RKO (cell line): ENCODE results near the gene KIF26A.

Experiments
- DNase-seq: peaks from one replicate; pipeline ENCODE4 v3.0.0-alpha.2; 2016; ENCODE audit warnings: low spot score

Gene KIF26A

GRCh38 chr14:104101086-104101621 is 37.2 kb upstream of the KIF26A start:
- no peak for DNase-seq

DNA sequence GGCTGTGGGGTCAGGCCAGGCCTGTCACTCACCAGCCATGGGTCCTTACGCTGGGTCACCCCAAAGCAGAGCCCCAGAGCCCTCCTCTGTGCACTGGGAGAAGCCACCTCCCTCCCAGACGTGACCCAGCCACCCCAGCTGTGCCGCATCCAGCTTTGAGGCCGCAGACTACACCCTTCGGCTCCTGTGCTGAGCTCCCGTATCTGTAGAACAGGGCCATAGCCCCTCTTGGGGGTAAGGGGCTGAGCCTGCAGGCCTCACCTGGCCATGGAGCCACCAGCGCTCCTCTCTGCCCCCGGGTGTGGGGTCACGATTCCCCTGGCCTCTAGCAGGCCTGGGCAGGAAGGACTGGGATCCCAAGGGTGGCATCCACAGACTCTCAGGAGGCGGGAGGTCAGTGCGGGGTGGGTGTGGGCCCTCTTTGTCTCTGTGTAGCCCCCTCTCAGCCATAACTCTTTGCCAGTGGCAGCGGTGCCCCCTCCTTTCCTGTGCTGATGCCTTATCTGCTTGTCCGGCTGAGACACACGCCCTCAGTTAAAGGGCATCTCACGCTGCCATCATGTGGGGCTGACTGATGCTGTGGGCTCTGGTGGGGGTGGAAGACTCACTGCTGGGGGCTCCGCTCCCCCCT is 36.6 kb upstream of the KIF26A start:
- no peak for DNase-seq

DNA sequence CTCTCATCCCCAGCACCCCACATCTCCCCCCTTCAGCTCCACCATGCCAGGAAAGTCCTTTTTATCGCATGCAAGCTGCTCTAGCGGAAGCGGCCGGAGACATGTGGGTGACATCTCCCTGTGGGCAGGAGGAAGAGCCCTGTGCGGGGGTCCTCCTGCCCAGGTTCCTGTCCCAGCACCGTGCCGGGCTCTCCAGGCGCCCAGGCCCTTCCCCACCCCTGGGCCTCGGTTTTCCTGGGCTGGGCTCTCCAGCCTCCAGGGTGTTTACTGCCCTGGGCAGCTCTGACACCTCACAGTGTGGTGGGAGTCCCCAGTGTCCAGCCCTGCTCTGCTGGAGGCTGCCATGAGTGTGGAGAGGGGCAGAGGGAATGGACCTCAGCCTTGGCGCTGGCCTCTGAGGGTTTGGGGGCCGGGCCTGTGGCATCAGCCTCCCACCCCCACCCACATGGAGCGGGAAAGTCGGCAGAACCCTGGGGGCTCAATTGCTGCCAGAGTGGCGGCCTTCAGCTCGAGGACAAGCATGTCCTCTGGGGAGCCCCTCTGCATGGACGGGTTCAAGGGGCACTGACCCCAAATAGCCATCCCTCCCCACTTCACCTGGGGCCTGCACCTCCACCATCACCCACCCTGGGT is 36.0 kb upstream of the KIF26A start:
- DNase-seq: no peak

- no peak for DNase-seq
Measured at GRCh38 chr14:104103061-104103445, 35.3 kb upstream of the KIF26A start.

- no peak for DNase-seq
Measured at GRCh38 chr14:104103446-104104075, 34.8 kb upstream of the KIF26A start.

DNA sequence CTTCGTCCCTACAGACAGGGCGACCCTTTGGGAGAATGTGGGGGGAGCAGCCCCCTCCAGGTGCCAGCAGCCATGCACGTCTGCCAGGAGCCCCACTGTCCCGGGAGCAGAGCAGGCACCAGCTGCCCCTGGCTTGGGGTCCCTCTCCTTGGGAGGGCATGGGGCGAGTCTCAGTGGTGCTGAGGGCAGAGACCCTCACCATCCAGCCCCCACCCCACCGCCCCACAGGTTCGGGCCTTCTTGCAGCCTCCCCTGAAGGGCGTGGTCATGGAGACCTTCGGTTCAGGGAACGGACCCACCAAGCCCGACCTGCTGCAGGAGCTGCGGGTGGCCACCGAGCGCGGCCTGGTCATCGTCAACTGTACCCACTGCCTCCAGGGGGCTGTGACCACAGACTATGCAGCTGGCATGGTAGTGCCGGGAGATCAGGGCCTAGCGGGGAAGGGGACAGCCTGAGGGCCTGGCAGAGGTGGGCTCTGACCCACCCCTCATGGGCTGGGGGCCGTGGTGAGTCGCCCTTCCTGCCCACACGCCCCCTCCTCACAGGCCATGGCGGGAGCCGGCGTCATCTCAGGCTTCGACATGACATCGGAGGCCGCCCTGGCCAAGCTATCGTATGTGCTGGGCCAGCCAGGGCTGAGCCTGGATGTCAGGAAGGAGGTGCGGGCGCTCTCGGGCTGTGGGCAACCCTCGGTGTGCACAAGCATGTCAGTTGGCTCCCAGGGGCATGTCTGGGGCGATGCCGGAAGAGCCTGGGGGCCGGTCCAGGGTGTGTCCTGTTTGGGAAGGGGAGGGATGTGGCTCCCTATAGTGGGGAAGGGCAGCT is 34.1 kb upstream of the KIF26A start:
- DNase-seq: no peak

DNA sequence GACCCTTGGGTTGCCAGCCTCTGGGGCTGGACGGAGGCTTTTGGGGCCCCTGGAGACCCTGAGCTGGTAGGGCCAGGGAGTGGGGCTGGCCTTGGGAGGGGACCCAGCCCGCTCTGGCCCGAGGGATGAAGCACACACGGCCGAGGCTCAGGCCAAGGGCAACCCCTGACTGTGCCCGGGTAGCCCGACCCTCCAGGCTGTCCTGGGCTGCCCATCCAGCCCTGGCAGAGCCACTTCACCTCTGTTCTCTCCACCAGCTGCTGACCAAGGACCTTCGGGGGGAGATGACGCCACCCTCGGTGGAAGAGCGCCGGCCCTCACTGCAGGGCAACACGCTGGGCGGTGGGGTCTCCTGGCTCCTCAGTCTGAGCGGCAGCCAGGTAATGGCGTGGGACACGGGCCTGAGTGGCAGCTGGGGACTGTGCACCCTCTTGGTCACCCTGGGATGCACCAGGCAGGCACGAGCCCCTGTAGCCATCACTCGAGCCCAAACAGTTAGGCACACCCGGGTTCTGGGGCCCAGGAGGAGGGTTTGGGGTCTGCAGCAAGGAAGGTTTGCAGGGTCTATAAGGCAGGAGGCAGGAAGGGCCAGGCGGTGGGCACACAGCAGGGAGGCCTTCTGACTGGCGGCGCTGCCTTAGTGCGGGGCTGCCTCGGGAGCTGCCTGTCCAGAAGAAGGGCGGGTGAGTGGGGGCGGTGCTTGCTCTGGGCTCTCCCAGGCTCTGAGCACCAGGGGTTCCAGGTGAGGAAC is 33.1 kb upstream of the KIF26A start:
- DNase-seq: no peak

DNA sequence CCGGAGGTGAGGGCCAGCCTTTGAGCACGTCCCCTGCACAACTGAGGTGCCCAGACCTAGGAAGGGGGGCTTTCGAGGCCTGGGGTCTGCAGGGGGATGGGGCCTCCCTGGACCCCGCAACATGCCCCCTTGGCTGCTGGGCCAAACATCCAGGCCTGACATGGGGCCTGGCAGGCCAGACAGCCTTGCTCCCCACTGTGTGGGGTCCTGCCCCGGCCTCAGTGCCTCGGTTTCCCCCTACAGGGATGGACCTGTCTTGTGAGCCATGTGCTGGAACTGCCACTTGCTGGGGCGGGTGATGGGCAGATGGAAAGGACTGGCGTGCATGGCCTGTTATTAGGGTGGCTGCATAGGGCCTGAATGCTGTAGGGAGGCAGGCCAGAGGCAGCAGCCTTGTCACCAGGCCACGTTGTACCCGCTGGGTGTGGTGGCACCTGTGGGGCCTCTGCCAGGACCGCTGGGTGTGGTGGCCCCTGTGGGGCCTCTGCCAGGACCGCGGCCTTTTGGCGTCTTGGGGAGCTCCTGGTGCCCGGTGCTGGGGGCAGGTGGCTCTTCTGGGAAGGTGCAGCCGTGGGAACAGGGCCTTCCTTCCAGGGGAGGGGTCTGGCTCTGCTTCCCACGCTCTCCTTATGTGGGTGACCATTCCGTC is 32.4 kb upstream of the KIF26A start:
- DNase-seq: no peak

DNA sequence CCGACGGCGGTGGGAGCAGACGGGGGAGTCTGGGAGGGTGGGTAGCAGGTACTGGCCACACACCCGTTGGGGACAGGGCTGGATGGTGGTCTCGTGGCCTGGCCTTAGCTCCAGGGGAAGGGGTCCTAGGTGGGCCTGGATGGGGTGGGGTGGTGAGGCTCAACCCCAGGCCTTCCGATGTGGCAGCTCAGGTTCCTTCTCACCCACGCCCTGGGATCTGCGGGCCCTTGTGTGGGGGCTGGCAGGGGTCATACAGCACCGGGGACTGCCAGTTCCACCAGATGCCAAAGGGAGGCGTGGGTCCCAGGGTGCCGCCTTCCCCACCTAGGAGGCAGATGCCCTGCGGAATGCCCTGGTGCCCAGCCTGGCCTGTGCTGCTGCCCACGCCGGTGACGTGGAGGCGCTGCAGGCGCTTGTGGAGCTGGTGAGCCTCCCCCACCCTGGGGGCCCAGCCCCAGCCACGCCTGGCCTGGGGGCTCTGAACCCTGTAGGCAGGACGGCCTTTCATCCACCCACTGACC is 31.9 kb upstream of the KIF26A start:
- DNase-seq: no peak

DNA sequence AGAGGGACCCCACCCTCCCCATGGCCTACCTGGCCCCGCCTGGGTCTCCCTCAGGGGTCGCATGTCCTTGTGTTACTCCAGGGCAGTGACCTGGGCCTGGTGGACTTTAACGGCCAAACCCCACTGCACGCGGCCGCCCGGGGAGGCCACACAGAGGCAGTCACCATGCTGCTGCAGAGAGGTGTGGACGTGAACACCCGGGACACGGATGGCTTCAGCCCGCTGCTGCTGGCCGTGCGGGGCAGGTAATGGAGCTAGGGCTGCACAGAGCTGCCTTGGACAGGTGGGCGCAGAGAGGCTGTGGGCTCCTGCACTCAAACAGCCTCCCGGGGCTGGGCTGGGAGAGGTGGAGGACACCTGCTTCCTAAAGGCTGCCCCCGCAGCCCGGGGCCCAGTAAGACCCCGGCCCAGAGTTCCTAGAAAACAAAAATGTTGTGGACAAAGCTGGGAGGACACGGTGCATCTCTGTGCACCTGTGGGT is 31.2 kb upstream of the KIF26A start:
- DNase-seq: no peak

DNA sequence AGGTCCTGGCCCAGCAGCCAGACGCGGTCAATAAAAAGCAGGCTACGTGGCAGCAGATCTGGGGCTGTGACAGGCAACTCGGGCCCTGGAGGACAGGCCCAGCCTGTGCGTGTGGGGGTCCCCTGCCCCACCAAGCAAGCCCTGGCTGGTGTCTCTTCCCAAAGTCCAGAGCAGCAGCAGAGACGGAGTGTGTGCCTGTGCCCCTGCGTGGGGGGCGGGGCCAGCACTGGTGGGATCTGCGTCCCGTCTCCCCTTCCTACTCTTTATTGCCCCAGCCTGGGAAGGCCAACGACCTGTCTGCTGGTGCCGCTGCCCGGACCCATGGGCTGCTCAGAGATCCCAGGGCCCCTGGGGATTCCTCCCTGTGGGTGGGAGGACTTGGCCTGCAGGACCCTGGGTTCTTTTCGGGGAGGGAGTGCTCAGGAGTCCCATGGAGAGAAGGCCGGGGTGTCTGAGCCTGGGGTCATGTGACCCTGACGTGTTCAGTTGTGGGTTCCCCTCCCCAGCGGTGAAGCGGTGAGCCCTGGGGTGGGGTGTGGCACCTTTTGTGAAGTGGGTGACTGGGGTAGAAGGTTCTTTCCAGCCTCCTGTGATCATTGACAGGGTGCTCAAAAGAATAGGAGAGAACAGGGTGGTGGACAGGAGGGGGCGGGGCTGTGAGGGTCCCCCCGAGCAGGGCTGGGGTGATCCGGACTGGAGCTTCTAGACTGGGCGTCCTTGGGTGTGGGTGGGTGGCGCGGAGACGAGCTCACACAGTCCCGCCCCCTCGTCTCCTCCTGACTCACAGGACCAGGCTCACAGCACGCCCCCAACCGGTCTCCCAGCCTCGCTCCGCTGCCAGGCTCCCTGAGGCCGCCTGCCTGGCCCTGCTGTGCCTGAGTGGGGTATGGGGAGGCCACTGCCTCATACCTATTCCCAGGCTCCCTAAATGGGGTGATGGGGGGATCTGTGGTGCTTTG is 30.5 kb upstream of the KIF26A start:
- peak; percentile 41 for DNase-seq

GRCh38 chr14:104108570-104109541 is 29.5 kb upstream of the KIF26A start:
- no peak for DNase-seq

DNA sequence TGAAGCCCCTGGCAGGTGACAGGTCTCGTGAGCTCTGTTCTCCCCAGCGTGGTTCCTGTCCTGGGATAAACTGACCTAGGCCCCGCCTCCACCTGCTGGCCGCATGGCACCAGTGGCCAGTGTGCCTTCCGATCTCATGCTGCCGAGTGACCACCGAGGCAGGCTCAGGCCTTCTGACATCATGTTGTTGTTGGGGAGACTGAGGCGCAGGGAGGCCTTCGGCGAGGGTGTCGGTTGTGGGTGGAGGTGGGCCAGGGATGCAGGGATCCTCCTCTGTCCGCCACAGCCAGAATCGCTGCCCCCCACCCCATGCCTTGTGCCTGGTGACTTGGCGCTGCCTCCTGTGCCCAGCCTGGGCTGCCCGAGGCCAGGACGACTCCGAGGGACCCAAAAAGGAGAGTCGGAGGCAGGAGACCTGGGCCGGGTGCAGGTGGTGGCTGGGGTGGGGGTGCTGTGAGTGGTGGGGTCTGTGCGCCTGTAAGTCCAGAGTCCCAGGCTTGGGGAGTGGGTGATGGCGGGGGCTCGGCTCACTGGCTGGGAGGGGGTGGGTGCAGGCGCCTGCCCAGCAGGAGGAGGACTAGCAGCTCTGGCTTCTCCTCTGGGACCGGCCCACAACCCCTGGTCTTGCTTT is 28.5 kb upstream of the KIF26A start:
- no peak for DNase-seq

GRCh38 chr14:104110491-104111209 is 27.7 kb upstream of the KIF26A start:
- DNase-seq: no peak

- no peak for DNase-seq
Measured at GRCh38 chr14:104111301-104112112, 26.9 kb upstream of the KIF26A start.

GRCh38 chr14:104112113-104112505 is 26.3 kb upstream of the KIF26A start:
- DNase-seq: no peak
